HG02610 (cell line): Measurements from ENCODE around the gene NUDT1.

Source experiments
- ATAC-seq: cut with Tn5 transposase; IDR thresholded peaks from one replicate; pipeline ENCODE4 v1.9.1; 2021; ENCODE audit warnings: mild to moderate bottlenecking, moderate library complexity; ENCODE audit not compliant: unreplicated experiment

NUDT1 gene

GRCh38 chr7:2247141-2247995 is 5.3 kb downstream of the NUDT1 start:
- no peak for ATAC-seq

DNA sequence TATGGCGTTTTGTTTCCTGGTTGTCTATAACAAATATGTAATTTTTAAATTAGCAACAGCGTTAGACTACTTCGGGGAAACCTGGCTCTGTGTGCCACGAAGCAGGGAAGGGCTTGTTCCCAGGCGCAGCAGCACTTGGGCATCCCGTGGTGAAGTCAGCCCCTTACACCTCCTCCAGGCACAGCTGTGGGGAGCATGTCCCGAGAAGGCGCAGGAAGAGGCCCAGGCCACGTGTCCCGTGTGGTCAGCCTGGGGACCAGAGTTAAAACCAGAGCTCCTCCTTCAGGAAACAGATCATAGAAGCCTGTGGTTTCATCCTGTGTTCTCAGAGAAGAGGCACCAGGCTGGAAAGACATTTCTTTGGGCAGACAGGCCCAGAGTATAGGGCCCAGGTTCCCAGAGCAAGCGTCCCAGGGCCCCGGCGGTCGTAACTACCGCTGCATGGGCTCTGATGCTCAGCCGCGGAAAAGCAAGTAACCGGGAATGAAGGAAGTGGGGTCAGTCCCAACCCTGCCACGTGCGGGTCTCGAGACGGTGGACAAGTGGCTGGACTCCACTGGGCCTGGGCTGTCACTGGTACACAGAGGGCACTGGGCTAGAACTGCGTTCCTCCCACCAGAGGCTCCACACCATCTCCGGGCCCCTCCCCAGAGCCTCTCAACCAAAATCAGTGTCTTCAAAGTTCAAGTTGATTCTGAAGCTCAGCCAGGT is 7.1 kb downstream of the NUDT1 start:
- peak; percentile 63 for ATAC-seq

GRCh38 chr7:2249744-2250323 is 7.8 kb downstream of the NUDT1 start:
- no peak for ATAC-seq

GRCh38 chr7:2251381-2251780 is 9.4 kb downstream of the NUDT1 start:
- no peak for ATAC-seq

- ATAC-seq = no peak
Observed at GRCh38 chr7:2251841-2252771, 10.1 kb downstream of the NUDT1 start.

DNA sequence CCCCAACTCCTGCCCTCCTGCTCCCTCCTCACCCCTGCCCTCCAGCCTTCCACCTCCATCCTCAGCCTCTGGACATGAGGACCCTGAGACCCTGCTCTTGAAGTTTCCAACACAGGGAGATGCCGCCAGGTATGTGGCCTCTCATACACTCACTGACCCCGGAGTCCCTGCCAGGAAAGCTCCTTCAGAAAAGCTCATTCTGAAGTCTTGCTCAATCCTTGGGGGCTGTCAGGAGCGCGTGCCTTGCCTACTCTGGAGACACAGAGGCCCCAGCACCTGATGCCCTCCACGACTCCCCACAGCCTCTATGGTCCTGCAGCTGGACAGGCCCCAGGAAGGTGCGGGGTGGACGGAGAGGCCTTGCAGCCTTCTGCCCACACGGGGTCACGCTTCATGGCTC is 11.0 kb downstream of the NUDT1 start:
- ATAC-seq = no peak

- no peak for ATAC-seq
Observed at GRCh38 chr7:2253525-2254244, 11.7 kb downstream of the NUDT1 start.

DNA sequence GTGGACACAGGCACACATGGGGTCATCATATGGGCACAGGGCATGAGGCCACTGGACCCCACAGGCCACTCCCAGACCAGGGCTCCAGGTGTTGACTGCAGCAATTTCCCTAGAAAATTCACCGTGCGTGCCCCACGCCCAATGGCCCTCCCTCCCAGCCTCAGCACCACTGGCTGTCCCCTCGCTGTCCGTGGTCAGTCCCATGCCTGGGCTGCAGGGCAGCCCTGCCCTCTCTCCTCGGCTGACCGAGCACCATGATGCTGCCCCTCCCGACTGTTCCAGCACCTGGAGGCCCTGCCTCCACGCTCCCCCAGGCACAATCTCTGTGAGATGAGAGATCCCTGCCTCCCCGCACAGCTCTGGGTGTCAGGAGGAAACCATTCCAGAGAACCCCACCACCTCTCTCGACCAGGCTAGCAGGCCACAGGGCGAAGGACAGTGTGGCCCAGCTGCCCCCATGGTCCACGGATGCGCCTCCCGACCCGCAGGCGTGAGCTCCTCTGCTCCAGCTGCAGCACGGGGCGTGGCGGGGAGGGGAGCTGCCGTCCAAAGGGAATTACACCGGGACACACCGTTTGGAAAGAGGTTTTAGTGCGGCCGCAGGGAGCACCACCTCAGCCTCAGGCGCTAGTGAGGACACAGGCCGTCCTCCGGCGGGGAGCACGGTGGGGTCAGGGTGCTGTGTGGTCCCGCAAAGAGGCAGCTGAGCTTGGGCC is 12.6 kb downstream of the NUDT1 start:
- no peak for ATAC-seq

DNA sequence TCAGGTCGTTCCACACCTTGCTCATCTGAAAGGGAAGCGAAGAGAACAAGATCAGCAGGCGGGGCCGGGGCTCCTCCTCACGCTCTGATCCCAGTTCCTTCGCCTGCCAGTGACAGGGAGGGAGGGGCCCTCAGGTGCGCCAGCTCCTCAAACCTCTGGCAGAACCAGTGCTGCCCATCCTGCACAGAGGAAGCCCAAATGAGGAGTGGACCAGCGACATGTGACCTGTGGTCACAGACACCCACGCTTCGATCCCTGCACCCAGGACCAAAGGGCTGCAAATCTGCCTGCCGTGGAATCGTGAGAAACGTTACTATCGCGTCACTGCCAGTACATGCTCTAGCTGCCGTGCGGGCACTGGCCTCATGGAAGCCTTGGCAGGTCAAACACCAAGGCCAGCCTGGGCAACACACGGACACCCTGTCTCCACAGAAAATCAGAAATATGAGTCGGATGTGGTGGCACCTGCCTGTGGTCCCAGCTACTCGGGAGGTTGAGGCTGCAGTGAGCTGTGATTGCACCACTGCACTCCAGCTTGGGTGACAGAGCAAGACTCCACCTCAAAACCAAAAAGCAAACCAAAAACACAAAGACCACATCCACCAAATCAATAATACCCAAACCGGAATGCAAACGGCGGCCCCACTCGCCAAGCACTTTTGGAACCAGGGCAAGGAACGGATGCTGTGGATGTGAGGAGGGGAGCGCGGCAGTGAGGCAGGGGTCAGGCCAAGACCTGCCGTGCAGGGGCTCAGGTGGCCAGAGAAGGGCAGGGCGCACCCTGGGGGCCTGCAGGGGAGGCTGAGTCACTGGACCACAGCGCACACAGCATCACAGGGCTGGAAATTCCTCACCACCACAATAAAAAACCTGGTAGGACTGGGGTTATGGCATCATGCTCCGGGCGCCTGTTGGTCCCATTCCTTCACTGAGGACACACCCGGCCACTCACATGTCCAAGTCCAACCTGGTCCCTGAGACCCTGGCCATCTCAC is 13.4 kb downstream of the NUDT1 start:
- ATAC-seq = no peak

- no peak for ATAC-seq
Observed at GRCh38 chr7:2256306-2257045, 14.4 kb downstream of the NUDT1 start.

DNA sequence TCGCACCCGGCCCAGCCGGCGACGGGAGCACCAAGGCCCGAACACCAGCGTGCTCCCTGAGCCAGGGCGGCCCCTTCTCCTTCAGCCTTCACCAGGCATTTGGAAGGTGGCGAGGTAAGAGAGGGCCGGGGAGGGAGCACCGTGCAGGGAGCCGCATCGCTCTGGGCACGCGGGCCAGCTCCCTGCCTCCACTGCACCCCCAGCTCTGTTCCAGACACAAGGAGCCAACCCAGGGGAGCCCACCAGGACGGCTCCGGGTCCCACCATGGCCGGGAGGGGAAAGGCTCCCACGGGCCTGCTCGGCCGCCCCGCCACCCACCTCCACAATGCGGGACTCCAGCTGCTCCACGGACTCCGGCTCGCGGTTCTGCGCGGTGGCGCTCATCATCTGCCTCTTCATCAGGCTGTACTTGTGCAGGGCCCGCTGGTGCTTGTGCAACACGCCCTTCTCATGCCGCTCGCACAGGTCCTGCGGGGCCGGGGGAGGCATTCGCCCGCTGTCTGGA is 15.1 kb downstream of the NUDT1 start:
- ATAC-seq = no peak

DNA sequence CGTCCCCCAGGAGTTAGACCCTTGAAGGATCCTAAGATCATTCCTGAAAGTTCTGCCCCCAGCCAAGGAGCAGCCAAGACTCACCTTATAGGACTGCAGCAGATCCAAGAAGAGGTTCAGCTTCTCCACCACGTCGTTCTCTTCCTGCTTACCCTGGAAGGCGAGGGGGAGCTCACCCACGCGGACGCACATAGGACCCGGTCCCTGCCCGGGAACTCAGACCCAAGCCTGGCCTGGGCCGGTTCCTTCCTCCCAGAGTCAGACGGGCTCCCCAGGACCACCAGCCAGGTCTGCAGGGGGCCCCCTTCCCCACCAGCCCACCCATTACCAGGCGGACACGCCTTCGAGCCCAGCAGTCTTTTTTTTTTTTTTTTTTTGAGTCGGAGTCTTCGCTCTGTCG is 15.6 kb downstream of the NUDT1 start:
- no peak for ATAC-seq

DNA sequence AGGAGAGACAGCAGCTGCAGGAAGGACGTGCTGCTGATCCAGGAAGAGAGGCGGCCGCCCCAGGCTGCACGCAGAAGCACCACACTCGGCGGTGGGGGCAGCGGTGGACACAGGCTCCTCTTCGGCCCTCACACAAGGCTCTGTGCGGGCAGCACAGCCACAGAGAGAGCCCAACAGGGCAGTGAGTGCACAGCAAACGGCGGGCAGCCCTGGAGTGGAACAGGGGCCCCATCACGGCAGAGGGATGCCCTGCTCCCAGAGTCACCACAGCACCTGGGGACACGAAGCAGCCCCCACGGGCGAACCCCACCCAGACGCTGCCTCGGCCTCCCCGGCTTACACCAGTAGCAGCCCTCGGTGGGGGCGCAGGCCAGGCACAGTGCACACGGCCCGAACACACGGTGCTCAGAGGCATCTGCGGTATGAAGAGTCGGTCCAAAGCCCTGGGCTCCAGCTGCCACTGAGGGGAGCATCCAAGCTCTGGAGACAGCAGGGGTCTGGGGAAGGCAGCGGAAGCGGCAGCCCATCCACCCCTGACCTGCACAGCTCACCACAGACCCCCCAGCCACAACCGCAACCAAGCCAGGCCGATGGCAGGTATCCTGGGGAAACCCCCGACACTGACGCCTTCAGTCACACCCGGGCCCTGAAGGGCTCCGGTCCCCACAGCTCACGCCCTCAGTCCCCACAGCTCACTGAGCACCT is 16.8 kb downstream of the NUDT1 start:
- ATAC-seq = peak; percentile 61

- ATAC-seq = no peak
Observed at GRCh38 chr7:2259480-2259879, 17.5 kb downstream of the NUDT1 start.

DNA sequence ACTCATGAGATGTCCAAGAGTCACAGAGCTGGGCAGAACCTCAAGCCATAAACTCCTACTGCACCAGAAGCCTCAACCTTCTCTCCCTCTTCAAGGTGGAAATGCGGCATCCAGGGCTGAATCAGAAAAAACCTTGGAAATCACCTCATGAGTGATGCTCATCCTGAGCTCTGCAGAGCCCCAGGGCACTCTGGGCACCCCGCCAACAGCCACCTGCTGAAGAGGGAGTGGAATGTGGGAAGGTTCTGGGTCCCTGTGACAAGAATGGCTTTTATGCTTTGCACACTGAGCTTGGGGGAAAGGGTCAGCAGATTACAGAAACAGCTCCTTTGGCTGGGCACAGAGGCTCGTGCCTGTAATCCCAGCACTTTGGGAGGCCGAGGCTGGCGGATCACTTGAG is 18.8 kb downstream of the NUDT1 start:
- no peak for ATAC-seq

- peak; percentile 30 for ATAC-seq
Observed at GRCh38 chr7:2261611-2262010, 19.6 kb downstream of the NUDT1 start.

DNA sequence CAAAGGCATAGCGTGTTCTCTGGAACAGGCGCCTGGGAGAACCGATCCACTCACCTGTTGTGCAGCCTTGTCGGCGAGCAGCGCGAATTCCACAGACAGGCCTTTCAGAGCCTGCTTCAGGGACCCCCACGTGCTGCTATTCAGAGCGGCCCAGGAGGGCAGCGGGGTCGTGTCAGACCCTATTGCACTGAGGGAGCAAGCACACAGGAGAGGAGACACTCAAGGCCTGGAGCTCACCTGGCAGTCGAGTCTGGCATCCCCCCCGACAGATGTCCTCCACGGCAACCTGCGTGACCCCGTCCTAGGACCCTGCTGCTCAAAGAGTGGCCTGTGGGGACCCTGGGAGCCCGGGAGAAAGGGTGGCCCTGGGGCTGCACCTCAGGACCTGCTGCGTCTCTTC is 21.1 kb downstream of the NUDT1 start:
- no peak for ATAC-seq
